Measurements from ENCODE around the gene BNIP3.

BNIP3 gene

GRCh38 chr10:131998845-131999681 lies 17.3 kb upstream of the BNIP3 start:
- Histone ChIP-seq H3K27me3 (ENCODE audit: insufficient read depth, poor library complexity, severe bottlenecking) (no peaks in the 10 kb centered on the region), H3K27ac (replicated peaks) (no peak overlapping the region), H3K4me3 (replicated peaks; ENCODE audit: insufficient read depth, low read length) (no peak overlapping the region)
- TF ChIP-seq, protein P1, sequence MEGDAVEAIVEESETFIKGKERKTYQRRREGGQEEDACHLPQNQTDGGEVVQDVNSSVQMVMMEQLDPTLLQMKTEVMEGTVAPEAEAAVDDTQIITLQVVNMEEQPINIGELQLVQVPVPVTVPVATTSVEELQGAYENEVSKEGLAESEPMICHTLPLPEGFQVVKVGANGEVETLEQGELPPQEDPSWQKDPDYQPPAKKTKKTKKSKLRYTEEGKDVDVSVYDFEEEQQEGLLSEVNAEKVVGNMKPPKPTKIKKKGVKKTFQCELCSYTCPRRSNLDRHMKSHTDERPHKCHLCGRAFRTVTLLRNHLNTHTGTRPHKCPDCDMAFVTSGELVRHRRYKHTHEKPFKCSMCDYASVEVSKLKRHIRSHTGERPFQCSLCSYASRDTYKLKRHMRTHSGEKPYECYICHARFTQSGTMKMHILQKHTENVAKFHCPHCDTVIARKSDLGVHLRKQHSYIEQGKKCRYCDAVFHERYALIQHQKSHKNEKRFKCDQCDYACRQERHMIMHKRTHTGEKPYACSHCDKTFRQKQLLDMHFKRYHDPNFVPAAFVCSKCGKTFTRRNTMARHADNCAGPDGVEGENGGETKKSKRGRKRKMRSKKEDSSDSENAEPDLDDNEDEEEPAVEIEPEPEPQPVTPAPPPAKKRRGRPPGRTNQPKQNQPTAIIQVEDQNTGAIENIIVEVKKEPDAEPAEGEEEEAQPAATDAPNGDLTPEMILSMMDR (IDR thresholded peaks at IDR 0.05; ENCODE audit: insufficient read depth, low read length): no peak
- TF ChIP-seq GABPA (IDR thresholded peaks at IDR 0.05; ENCODE audit: low read depth): no peak
- no peak for TF ChIP-seq SPI1 (IDR thresholded peaks at IDR 0.05; ENCODE audit: borderline replicate concordance, low read depth)
- TF ChIP-seq POLR2AphosphoS5 (IDR thresholded peaks at IDR 0.05; ENCODE audit: low read depth): no peak
- TF ChIP-seq, protein P2, sequence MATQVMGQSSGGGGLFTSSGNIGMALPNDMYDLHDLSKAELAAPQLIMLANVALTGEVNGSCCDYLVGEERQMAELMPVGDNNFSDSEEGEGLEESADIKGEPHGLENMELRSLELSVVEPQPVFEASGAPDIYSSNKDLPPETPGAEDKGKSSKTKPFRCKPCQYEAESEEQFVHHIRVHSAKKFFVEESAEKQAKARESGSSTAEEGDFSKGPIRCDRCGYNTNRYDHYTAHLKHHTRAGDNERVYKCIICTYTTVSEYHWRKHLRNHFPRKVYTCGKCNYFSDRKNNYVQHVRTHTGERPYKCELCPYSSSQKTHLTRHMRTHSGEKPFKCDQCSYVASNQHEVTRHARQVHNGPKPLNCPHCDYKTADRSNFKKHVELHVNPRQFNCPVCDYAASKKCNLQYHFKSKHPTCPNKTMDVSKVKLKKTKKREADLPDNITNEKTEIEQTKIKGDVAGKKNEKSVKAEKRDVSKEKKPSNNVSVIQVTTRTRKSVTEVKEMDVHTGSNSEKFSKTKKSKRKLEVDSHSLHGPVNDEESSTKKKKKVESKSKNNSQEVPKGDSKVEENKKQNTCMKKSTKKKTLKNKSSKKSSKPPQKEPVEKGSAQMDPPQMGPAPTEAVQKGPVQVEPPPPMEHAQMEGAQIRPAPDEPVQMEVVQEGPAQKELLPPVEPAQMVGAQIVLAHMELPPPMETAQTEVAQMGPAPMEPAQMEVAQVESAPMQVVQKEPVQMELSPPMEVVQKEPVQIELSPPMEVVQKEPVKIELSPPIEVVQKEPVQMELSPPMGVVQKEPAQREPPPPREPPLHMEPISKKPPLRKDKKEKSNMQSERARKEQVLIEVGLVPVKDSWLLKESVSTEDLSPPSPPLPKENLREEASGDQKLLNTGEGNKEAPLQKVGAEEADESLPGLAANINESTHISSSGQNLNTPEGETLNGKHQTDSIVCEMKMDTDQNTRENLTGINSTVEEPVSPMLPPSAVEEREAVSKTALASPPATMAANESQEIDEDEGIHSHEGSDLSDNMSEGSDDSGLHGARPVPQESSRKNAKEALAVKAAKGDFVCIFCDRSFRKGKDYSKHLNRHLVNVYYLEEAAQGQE (IDR thresholded peaks at IDR 0.05; ENCODE audit: insufficient replicate concordance, low read depth): no peak
- no peak for DNase-seq (ENCODE audit: low read depth in 1 of 2, low spot score in 1 of 2)

GRCh38 chr10:131998050-131998844 lies 16.5 kb upstream of the BNIP3 start:
- no peaks in the 10 kb centered on the region for H3K27me3 ChIP-seq (ENCODE audit: insufficient read depth, poor library complexity, severe bottlenecking)
- no peak overlapping the region for H3K27ac ChIP-seq (replicated peaks)
- no peak overlapping the region for H3K4me3 ChIP-seq (replicated peaks; ENCODE audit: insufficient read depth, low read length)
- TF ChIP-seq GABPA (IDR thresholded peaks at IDR 0.05; ENCODE audit: low read depth) (no peak), POLR2AphosphoS5 (IDR thresholded peaks at IDR 0.05; ENCODE audit: low read depth) (no peak), SPI1 (IDR thresholded peaks at IDR 0.05; ENCODE audit: borderline replicate concordance, low read depth) (no peak)
- TF ChIP-seq, protein P2 (IDR thresholded peaks at IDR 0.05; ENCODE audit: insufficient replicate concordance, low read depth): no peak
- TF ChIP-seq, protein P1 (IDR thresholded peaks at IDR 0.05; ENCODE audit: insufficient read depth, low read length): no peak
- DNase-seq (ENCODE audit: low read depth in 1 of 2, low spot score in 1 of 2): no peak

DNA sequence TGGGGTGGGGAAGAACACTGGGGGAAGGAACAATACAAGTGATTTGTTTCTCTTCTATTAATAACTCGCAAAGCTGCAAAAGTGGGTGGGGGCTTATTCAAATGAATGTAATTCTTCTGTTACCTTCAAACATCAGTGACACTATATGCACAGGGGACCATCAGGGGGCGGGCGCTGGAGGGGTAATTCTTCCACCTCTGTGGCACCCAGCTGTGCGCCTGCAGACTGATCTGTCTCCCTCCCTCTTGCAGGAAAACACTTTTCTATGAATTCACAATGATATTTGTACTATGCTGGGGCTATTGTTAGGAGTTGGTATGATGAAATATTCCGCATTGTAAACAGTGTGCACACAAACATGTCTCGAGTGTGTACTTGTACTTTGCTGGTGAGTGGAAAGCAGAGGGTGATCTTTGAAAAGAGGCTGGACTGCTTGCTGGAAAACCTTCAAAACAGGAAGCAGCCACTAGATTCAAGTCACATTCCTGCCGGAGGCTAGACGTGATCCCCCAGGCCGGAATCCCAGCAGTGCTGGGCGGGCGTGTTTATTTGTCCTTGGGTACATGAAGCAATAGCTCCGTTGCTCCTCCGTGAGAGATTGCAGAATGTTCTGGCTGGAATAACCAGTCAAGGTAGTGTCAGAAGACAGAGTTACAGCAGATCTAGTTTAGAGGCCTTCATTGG lies 15.8 kb upstream of the BNIP3 start:
- Histone ChIP-seq H3K4me3 (replicated peaks; ENCODE audit: insufficient read depth, low read length) (no peak overlapping the region), H3K27me3 (ENCODE audit: insufficient read depth, poor library complexity, severe bottlenecking) (no peaks in the 10 kb centered on the region), H3K27ac (replicated peaks) (no peak overlapping the region)
- TF ChIP-seq, protein P1 (IDR thresholded peaks at IDR 0.05; ENCODE audit: insufficient read depth, low read length): no peak
- TF ChIP-seq GABPA (IDR thresholded peaks at IDR 0.05; ENCODE audit: low read depth) (no peak), SPI1 (IDR thresholded peaks at IDR 0.05; ENCODE audit: borderline replicate concordance, low read depth) (no peak), POLR2AphosphoS5 (IDR thresholded peaks at IDR 0.05; ENCODE audit: low read depth) (no peak)
- TF ChIP-seq, protein P2 (IDR thresholded peaks at IDR 0.05; ENCODE audit: insufficient replicate concordance, low read depth): no peak
- DNase-seq (ENCODE audit: low read depth in 1 of 2, low spot score in 1 of 2): no peak
